ENCODE measurements around the gene EML1.
A peak's percentile ranks its signal among the peaks of the same experiment; 100 is the strongest.

Gene EML1

DNA sequence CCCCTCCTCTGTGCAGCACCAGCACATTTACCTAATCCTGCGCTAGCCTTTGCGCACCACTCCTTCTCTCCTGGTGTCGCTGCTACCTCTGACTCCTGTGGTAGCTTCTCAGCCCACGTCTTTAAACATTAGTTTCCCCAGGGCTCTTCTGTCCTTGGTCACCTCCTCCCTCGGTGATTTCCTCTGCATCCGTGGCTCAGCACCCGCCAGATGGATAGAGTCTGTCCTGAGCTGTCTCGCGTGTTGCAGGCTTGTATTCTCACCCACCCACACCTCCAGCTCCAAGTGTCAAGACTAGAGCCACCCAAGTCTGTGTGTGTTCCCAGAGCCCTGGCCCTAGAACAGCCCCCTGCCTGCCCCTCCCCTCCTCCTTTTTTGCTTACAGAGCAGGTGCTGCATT, 83.2 kb downstream of the EML1 start:
- DNase-seq: no peak

DNA sequence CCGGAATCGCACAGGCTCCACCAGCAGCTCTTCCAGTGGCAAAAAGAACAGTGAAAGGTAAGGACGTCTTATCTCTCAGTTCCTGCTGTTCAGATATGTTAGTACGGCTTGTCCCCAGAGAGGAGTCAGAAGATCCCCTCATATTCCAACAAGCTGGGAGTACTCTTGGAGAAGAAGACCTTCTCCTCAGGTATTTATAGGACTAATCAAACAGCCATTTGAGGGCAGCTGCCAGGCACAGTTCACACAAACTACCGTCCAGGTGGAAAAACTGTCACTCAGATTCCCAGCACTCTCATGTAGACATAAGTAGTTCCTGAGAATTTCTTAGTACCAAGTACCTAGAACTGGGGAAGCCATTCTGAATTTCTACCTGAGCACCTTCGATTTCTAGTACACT, 85.3 kb downstream of the EML1 start:
- no peak for DNase-seq

DNA sequence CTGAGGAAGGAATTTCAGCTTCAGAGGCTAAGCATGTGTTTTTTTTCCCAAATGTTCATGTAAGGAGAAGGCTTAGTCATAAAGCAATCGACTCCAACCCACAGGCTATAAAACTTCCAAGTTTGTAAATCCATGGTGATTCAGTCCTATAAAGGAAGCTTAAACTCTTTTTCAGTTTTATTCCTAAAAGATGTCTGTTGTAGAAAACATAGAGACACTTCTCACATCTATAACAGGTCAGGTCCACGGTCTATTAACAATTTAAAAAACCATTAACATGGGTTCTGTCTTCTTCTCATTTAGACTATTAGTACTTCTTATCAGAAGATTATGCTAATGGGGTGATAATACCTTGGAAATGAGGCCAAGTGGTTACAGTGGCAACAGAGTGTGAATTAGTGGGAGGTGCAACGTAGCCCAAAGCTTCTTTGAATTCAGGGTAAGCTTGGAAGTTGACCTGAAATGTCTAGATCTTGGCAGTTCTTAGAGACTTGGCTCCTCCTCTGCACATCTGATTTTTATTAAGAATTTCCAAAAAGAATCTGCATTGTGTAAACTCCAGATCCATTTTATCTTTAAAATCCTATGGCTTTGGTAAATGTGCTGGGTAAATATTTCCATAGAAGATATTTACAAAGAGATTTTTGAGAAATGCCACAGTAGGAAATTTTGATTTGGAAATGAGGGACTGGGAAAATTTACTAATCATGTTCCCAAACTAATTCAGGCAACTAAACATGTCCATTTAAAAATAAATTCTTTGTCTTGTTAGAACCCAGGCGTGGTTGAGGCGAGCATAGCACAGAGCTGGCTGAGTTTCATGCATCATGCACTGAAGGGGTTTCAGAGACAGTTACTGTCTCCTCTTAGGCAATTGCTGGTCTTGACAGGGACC, 86.4 kb downstream of the EML1 start:
- no peak for DNase-seq

DNA sequence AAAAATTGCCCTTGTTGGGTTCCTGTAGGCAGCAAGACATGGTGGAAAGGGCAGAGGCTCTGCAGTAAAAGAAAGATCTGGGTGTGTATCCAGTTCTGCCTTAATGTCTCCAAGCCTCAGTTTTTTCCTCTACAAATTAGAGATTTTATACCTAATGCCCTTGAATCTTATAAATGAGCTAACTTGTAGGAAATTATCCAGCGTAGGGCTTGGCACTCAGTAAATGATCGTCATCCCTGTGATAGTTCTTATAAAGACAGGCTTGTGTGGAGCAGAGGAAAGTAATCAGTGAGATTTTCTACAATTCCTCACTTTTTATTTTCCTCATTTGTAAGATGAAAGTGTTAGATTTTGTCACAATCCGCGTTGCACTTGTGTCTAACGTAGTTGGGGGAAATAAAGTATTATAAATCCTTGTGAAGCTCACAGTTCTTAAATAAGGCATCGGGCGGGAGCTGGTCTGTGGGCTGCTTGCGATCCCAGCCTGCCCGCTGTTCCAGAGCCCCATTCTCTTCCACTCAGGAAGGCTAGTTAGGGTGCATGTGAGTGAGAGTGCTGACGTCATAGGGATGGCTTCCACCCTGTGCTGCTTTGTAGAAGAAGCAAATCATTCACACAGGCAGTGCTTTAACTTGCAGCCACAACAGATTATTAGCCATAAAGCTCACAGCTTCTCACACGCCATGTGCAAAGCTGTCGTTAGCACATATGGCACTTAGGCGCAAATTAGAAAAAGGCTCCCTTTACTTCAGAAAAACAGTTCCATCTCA, 87.6 kb downstream of the EML1 start:
- no peak for DNase-seq

DNA sequence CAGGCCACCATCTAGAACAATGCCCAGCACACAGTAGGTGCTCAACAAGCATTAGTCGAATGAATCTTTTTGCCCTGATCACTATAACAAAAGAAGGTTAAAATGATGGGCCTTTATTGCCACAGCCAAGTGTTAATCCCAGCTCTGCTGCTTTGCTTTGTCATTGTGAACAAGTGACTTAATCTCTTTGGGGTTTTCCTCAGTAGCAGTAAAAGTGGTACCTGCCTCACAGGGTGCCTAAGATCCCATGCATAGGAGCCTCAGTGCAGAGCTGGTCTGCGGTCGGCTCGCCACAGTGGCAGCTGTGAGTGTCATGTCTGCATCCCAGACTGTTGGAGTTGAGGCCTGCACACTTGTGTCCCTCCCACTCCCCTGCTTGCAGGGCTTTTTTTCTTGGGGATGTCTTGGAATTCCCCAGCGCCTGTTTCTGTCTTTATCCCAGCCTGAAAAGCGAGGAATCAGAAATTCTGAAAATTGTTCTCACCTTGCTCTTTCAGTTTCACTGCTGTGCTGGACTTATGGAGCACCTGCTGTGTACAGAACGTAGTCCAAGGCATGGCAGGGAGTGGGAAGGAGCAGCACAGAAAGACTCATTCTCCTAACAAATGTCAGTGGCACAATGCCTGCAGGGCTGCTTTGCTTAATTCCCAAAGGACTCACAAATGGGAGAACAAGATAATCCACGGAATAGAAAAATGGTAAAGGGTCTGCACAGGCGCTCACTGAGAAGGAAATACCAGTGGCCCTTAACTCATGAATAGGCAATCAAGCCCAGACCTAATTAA, 90.8 kb downstream of the EML1 start:
- no peak for DNase-seq

DNA sequence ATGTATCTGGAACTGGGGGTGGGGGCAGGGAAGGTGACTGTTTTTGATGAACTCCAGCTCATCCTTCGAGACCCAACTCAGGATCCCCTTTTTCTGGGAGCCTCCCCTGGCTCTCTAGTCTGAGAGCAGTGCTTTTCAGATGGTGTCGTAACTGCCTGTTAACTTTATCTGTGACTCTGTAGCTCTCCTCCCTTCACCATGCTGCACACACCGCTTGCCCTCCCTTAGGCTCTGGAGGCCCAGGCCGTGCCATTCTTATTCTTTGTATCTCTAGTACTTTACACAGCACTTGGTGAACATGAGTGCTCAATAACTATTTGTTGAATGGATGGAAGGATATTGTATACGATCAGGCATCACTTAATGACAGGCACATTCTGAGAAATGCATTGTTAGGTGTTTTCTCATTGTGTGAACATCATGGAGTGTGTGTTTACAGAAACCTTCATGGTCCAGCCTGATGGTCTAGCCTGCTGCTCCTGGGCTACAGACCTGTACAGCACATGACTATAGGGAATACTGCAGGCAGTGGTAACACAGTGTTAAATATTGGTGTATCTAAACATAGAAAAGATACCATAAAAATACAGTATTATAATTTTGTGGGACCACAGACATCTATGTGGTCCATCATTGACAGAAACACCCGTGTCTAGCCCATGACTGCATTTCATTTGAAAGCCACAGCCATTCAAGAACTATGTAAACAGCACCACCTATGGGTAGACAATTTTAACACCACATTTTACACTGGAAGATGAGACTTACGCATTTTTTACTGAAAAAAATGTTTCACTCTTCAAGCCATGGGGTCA, 91.8 kb downstream of the EML1 start:
- peak; percentile 22 for DNase-seq

DNA sequence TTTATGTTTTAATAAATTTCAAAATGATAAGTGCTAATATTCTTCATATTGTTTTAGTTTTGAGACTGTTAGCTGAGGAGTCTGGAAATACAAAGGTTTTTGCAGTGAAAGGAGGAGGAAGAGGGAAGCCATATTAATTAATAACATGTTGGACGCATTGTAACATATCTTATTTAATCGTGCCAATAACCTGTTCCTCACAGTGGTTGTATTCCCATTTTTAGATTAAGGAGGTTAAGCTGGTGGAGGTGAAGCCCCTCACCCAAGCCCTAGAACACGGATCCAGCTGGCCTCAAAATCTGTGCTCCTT, 92.4 kb downstream of the EML1 start:
- no peak for DNase-seq

DNA sequence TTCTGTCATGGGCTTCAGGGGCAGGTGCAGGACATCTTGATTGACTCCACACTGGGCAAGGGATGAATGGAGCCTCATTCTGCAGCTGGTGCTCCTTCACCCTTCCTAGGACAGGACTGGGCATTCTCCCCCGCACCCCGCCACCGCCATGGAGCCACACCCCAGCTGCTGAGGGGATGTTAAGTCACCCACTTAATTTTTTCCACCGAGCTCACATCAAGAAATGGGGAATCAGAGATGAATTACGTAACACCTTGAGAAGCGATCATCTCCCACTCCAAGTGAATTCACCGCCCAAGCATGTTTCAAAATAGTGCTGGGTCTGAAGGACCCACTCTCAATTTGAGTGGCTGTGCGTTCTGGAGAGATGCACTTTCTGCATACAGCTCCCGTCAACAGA, 94.2 kb downstream of the EML1 start:
- DNase-seq: no peak

DNA sequence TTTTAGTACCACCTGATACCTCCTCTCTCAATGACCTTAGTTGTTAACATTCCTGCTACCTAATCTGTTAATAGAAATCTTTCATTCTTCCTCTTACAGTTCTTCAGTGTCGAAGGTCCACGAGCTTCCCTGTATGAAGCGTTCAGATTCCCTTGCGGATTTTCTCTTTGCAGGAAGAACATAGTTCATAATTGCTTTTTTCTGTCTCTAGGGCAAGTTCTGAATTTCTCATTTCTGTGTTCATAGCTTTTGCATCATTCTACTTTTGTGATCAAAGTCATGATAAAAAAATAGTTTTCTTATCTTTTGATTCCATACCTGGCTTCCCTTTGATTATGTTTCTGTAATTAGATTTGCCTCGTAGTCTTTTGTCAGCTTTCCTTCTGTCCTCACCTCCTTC, 94.9 kb downstream of the EML1 start:
- DNase-seq: no peak

DNA sequence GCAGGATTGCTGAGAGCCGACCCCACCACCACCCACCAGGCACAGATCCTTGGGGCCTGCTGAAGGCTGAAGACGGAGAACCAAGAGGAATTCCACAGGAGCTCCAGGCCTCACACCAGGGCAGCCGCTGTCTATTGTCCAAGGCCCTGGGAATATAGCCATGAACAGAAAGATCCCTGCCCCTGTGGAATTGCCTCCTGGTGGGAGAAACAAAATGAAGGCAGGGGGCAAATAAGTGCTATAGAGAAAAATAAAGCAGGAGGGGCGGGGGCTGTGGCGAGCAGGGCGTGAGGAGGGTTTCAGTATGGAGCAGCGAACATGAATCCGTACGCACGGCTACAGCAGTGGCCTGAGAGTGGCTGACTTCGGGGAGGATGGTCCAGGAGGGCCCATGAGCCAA, 96.1 kb downstream of the EML1 start:
- DNase-seq: no peak

DNA sequence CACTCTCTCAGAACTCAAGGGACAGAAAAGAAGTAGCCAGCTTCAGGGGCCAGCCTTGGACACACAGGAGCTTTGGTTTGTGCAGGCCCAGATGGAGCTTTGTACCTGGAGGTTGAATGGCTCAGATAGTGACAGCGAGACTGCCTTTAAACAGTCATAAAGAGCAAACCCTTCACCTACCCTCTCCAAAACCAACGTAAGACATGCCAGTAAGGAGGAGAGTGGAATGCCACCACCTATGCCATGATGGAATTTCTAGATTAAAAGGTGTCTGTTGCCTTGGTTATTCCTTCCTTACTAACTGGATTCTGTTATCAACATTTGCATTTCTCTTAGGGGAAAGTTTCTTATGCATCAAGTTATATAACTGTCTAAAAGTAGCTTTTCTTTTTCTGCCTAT, 98.1 kb downstream of the EML1 start:
- DNase-seq: no peak

DNA sequence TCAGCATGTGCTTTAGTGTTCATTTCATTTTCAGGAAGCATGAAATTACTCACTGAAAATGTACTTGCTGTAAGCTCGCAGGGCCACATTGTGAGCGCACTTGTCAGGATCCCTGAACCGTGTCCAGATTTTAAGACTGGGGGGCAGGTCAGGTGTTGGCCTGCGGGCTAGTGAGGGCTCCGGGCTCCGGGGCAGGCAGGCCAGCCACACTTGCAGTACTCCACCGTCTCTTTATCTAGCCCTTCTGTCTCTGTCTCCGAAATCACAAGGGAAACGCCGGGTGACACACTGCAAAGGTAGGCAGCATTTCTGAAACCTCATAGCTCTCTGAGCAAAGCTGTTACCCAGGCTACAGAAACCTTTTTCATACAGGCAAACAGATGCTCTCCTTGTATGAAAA, 98.7 kb downstream of the EML1 start:
- DNase-seq: no peak

DNA sequence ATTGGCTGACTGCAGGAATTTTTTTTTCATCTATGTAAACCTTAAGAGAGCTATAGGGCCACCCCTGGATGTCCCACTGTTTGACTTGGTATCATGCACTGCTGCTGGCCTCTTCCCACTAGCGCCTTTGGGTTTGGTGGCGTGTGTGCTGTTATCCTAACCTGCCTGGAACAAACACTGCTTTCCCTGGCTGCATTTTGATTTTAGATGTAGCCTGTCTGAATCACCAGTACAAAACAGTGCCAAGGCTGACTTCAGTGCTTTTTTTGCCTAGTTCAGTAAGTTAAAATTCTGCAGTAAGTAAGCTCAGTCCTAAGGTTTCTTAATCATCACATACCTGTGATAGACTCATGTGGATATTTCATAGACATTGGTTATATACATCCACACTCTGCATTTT, 99.2 kb downstream of the EML1 start:
- no peak for DNase-seq

DNA sequence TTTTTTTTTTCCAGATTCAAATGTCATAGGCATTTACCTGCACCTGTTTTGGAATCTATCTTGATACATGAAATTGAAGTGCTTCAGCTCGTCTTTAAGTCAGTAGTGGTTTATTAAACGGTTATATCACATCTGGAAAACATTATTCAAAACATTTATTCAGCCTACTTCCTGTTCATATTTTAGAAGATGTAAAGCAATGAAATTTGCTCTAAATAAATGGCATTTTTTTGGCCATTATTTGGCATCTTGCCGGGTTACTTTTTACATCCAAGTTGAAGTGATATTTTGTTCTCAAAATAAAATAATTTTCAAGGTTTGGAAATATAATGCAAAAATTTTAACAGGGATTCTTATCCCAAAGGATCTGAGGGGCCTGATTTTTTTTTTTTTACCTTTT, 103.1 kb downstream of the EML1 start:
- DNase-seq: peak; percentile 26

DNA sequence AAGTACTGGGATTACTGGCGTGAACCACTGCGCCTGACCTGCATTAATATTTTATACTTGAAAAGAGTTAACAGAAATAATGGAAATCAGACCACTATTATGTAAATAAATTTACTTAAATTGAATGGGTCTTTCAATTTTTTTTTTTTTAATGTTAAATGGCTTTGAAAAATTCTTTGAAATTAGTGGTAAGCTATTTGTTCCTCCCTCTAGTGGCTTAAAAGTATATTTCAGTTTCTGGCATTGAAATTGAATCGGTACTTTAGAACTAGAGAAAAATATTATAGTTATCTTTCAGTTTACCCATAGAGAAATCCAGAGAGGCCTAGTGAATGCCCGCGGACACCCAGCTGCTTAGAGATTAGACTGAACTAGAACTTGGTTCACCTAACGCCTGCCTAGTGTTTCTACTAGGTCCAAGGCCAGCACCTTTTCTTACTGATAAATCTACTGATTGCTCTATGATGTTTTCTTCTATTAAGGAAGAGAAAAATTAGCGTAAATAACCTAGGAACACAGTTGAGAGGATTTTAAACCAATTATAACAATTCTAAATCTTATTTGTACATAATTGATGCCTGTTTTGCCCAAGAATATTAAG, 106.5 kb downstream of the EML1 start:
- peak; percentile 50 for DNase-seq

DNA sequence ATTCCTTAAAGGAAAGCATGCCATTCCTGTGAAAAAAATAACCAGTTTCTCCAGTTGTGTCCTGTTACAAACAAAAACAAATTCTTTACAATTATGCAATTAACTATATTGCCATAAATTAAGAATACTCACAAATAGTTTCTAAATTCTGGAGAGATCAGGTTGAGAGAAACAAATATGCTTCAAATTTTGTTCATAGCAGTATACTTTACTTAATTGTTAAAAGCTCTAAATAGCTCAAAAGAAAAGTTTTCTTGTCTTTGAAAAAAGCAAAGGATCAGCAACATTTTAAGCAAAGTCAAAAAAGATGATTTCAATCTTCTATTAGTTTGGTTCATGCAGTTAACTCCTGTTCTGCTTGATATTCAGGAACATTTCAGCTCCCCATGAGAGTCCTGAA, 109.7 kb downstream of the EML1 start:
- DNase-seq: no peak

DNA sequence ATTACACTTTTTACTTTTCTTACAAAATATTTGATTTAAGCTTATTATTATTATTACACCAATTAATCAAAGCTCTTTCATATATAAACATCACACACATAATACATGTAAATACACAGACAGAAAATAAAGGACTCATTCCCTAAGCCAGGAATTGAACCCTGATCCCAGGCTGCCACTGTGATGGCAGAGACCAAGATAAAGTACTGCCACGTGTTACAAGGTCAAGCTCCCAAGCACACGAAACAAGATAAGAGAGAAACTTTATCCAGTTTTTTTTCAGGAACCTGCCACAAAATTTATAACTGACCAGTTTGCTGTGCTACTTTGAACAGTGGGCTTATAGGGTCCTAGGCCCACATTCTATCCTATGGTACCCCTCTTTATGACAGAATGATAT, 111.3 kb downstream of the EML1 start:
- no peak for DNase-seq

DNA sequence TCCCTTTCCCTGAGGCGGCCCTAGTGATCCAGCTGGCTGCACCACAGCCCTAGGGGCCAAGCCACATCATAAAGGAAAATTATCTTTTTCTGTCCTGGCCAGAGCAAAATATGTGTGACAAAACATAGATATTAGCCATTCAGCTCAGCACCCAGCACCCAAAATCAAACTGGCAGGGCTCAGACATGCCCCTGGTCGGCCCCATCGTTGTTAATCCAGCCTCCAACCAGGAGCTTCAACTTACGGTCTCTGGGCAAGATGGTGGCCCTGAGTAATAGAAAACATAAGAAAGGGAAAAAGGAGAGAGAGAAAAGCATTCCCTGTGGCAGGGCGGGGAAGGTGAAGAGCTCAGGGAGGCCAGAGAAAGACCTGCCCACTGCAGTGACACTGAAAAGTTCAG, 111.9 kb downstream of the EML1 start:
- no peak for DNase-seq

DNA sequence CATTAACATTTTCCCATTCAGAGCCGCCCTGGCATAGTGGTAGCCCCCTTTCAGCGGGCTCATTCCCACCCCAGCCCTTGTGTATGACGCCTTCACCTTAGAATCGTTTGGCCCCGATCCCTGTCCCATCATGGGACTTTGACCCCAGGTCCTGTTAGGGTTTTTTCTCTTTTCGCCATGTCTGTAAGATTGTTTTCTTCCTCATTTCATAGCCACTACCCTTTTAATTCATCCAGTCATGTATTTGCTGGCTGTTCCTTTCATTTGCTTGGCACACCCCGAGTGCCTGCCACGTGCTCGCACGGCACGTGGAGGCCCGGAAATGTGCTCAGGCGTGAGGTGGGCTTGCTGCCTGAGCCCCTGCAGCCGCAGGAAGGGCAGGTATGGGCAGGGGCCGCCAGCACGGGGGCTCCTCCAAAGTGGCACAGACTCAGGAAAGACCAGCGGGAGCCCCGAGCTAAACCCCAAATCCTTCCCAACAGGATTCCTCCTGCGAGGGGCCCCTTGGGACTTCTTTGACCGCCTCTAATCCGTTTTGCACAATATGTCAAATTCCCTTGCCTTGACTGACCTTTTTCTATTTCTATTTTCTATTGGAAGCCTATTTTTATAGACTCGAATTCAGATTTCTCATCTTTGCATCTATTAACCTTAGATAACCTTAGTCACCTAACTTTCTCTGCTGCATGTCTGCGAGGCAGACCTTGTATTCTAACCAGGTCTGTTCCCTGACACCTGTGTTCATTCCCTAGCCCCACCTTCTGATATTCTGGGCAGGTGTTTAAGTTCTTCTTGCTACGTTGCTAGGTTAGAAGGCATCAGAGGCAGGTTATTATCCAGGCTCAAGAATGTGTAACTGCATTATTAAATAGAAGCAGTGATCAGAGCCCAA, 114.8 kb downstream of the EML1 start:
- DNase-seq: no peak

DNA sequence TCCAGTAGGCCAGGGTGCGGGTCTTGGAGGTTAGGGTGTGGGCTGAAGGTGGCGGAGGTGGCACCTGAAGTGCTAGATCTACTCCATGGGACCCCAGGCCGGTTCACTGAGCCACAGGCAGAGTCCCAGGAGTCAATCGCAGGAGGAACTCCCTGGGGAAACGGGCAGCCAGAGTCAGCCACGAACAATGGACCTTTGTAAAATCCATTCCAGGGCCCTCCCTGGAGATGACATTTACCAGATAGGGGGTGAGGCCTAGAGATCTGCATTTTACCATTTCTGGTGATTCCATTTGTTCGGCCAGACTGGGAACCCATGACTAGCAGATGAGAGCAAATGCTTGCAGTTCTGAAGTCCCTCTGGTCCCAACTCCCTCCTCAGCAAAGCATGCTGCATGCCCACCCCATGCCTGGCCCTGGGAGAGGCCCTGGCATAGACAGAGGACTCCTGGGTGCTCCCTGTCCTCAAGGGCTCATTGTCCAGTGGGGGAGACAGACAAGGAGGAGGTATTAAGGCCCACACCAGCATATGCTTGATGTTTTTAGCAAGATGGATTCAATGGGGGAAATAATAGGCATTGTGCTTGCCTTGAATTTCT, 115.5 kb downstream of the EML1 start:
- no peak for DNase-seq

DNA sequence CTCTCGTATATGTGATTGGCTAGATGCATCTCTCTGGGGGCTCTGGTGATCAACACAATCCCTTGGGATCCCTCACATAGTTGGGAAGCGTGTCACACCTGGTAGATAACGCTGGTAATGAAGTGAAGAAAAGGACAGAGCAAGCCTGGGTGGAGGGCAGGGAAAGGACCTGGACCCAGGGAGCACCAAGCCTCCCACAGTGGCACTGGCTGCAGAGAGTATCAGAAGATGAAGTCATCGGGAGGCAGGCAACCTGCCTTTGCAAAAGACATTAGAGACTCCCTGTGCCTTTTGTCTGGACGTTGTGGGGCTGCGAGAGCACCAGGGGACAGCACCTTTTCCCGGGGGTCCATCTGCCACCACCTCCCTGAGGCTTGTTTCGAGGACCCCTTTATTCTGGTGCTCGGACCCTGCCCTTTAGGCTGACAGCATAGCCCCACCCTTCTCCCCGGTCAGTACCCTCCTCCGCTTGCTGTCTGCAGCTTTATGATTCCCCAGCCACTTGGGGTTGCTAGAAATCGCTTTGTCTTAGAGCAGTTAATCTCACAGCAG, 116.4 kb downstream of the EML1 start:
- no peak for DNase-seq
